Measurements from ENCODE around the gene CPA5. TPM values are rescaled to one million over a fixed set of nuclear protein-coding genes. Genes with fewer than 3 reads are reported as not detected.

The CPA5 gene
- total RNA-seq, 6 experiments from 2014 or later = not detected

DNA sequence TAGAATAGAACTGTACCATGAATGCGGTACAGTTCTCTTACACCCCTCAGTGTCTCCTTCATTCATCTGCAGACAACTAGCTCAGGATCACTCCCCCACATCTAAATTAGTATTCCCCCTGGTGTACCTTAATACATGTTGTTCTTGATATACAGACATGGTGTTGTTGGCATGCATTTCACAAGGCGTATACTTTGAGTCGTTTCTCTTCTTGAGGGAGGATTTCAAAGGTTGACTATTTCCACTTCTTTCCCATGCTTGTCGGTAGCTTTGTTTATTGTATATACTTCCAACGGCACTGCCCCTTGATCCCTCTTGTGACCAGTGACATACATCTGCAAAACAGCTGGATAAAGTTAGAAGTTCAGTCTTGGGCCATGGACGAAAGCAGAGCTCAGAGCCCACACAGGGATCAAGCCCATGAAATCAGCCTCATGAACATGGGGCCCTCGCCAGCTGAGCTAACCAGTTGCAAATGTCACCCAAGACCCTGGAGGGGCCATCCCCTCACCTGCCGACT is 43.1 kb upstream of the CPA5 start:
- Mint-ChIP-seq H3K27me3 (ENCODE audit: insufficient read depth) (peaks cover 42% of the 10 kb centered on the region), H3K4me3 (no peak overlapping the region), H3K9me3 (no peaks in the 10 kb centered on the region), H3K4me1 (ENCODE audit: low read depth) (peaks cover 2% of the 10 kb centered on the region), H3K27ac (no peak overlapping the region), H3K36me3 (ENCODE audit: low read depth) (peaks cover 14% of the 10 kb centered on the region)
- TF ChIP-seq, protein P1, sequence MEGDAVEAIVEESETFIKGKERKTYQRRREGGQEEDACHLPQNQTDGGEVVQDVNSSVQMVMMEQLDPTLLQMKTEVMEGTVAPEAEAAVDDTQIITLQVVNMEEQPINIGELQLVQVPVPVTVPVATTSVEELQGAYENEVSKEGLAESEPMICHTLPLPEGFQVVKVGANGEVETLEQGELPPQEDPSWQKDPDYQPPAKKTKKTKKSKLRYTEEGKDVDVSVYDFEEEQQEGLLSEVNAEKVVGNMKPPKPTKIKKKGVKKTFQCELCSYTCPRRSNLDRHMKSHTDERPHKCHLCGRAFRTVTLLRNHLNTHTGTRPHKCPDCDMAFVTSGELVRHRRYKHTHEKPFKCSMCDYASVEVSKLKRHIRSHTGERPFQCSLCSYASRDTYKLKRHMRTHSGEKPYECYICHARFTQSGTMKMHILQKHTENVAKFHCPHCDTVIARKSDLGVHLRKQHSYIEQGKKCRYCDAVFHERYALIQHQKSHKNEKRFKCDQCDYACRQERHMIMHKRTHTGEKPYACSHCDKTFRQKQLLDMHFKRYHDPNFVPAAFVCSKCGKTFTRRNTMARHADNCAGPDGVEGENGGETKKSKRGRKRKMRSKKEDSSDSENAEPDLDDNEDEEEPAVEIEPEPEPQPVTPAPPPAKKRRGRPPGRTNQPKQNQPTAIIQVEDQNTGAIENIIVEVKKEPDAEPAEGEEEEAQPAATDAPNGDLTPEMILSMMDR (IDR thresholded peaks at IDR 0.05) = no peak
- no peak for DNase-seq

DNA sequence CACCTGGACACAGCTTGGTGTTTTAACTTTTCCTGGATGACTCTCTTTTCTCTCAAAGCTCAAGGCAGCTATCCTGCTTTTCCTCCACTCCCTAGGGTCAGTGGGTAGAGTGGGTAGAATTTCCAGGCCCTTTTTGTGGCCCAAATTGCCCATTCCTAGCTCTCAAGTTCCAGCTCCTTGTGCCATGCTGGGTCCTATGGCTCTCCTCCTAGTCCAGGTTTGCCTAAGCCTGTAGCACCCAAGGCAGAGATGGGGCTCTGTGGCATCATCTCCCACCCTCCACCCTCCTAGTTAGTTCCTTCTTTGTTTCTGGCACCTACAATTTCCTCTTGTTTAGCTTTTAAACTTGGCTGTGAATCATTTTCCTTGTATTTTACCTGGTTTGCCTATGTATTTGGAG is 42.0 kb upstream of the CPA5 start:
- no peak overlapping the region for H3K4me3 Mint-ChIP-seq
- TF ChIP-seq, protein P1 (IDR thresholded peaks at IDR 0.05) = no peak

DNA sequence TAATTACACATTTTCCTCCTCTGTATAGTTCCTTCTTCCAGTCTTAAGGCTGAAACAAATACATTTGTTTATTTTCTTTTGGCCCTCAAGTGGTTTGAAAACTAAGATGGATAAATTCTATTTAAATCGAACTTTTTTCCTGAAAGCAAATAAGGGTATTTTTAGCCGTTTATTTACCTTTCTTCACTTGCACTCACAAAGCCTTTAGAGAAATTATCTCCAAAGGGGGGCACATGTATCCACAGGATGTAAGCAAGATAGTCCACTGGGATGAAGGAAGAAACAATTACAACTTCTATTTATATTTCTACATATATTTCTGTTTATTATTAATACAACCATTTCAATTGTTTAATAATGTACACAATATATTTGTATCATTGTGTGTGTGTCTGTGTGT is 41.5 kb upstream of the CPA5 start:
- Mint-ChIP-seq H3K4me3 (no peak overlapping the region), H3K36me3 (ENCODE audit: low read depth) (peaks cover 14% of the 10 kb centered on the region), H3K9me3 (no peaks in the 10 kb centered on the region), H3K27ac (no peak overlapping the region), H3K4me1 (ENCODE audit: low read depth) (no peaks in the 10 kb centered on the region), H3K27me3 (ENCODE audit: insufficient read depth) (peaks cover 42% of the 10 kb centered on the region)
- TF ChIP-seq, protein P1 (IDR thresholded peaks at IDR 0.05) = no peak
- no peak for DNase-seq

More for the DNA sequence above, 42.0 kb upstream of the CPA5 start:
- Mint-ChIP-seq H3K36me3 (ENCODE audit: low read depth) (peaks cover 14% of the 10 kb centered on the region), H3K27me3 (ENCODE audit: insufficient read depth) (peaks cover 42% of the 10 kb centered on the region), H3K9me3 (no peaks in the 10 kb centered on the region), H3K27ac (no peak overlapping the region), H3K4me1 (ENCODE audit: low read depth) (no peaks in the 10 kb centered on the region)
- no peak for DNase-seq

DNA sequence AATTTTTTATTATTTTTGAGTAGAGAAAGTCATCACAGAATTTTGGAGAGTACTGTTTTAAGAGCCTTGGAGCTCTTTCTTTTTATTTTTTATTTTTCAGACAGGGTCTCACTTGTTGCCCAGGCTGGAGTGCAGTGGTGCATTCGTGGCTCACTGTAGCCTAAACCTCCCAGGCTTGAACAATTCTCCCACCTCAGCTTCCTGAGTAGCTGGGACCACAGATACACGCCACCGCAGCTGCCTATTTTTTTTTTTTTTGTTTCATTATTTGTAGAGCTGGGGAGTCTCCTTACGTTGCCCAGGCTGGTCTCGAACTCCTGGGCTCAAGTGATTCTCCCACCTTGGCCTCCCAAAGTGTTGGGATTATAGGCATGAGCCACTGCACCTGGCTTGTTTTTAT is 41.1 kb upstream of the CPA5 start:
- no peak for DNase-seq
- no peak overlapping the region for H3K27ac Mint-ChIP-seq
- TF ChIP-seq, protein P1 (IDR thresholded peaks at IDR 0.05) = no peak
- no peak overlapping the region for H3K4me3 Mint-ChIP-seq
- no peaks in the 10 kb centered on the region for H3K9me3 Mint-ChIP-seq
- H3K27me3 Mint-ChIP-seq (ENCODE audit: insufficient read depth) = peaks cover 40% of the 10 kb centered on the region
- H3K4me1 Mint-ChIP-seq (ENCODE audit: low read depth) = no peaks in the 10 kb centered on the region
- peaks cover 14% of the 10 kb centered on the region for H3K36me3 Mint-ChIP-seq (ENCODE audit: low read depth)

DNA sequence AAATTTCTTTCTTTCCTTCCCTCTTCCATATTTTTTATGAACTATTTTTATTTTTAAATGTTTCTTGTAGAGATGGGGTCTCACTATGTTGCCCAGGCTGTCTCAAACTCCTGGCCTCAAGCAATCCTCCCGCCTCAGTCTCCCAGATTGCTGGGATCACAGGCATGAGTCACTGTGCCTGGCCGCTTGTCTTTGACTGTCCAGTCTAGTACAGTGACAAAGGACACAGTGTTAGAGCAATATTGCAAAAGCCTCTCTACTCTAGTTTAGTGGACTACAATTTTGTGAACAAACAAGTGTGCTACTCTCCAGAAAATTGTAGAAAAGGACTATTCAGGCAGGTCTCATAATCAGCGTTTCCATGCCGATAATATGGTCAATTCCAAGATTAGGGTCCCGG is 40.6 kb upstream of the CPA5 start:
- Mint-ChIP-seq H3K4me1 (ENCODE audit: low read depth) (no peaks in the 10 kb centered on the region), H3K4me3 (no peak overlapping the region), H3K9me3 (no peaks in the 10 kb centered on the region), H3K36me3 (ENCODE audit: low read depth) (peaks cover 14% of the 10 kb centered on the region), H3K27me3 (ENCODE audit: insufficient read depth) (peaks cover 37% of the 10 kb centered on the region), H3K27ac (no peak overlapping the region)
- TF ChIP-seq, protein P1 (IDR thresholded peaks at IDR 0.05) = no peak
- no peak for DNase-seq

DNA sequence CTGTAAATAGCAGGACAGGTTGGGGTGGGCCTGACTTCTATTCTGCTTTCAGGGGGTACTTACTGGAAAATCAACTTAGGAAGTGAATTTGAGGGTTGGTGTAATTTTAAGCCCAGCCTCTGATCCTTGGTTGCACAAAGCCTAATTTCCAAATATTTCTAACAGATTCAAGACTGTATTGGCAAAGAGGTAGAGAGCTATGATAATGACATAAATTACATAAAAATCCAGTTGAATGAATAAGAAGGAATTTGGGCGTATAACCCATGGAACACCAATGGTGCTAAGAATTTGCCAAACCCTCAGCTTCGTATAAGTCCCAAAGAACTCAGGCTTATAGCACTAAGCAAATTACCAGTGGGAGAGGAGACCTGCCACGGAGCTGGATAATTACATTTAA is 39.7 kb upstream of the CPA5 start:
- TF ChIP-seq, protein P1 (IDR thresholded peaks at IDR 0.05) = no peak
- no peak overlapping the region for H3K4me3 Mint-ChIP-seq
- no peak overlapping the region for H3K27ac Mint-ChIP-seq
- H3K4me1 Mint-ChIP-seq (ENCODE audit: low read depth) = no peaks in the 10 kb centered on the region
- no peak for DNase-seq
- H3K9me3 Mint-ChIP-seq = no peaks in the 10 kb centered on the region
- H3K27me3 Mint-ChIP-seq (ENCODE audit: insufficient read depth) = peaks cover 36% of the 10 kb centered on the region
- peaks cover 12% of the 10 kb centered on the region for H3K36me3 Mint-ChIP-seq (ENCODE audit: low read depth)

Data from HFFc6 (cell line).